IPS DF 6.9 (cell line): Measurements from ENCODE around the gene KNSTRN.

Source experiments
- DNase-seq: peaks from one replicate; pipeline ENCODE4 v3.0.0-alpha.2; 2013; ENCODE audit warnings: low read depth, low spot score
- H3K27ac ChIP-seq: one replicate; pipeline ENCODE4 v1.5.1; 2013; ENCODE audit warnings: low read length, control low read depth
- H3K27me3 ChIP-seq: 2 replicates; pipeline ENCODE4 v1.6.1; 2013; ENCODE audit warnings: mild to moderate bottlenecking, low read length; ENCODE audit not compliant: control insufficient read depth, insufficient read depth
- H3K36me3 ChIP-seq: 2 replicates; pipeline ENCODE4 v1.6.1; 2013; ENCODE audit warnings: low read length; ENCODE audit not compliant: control insufficient read depth, insufficient read depth
- H3K4me1 ChIP-seq: 2 replicates; pipeline ENCODE4 v1.6.1; 2013; ENCODE audit warnings: low read length; ENCODE audit not compliant: control insufficient read depth, insufficient read depth
- H3K4me3 ChIP-seq: 2 replicates; pipeline ENCODE4 v1.5.1; 2013; ENCODE audit warnings: mild to moderate bottlenecking, low read length
- H3K9me3 ChIP-seq: 2 replicates; pipeline ENCODE4 v1.6.1; 2013; ENCODE audit warnings: low read length, inconsistent platforms; ENCODE audit not compliant: control insufficient read depth, insufficient read depth
- WGBS: extraction: QIAGEN DNeasy Blood & Tissue Kit; methylation state at CpG from one replicate; pipeline ENCODE4 v1.1.7; 2013; ENCODE audit warnings: mixed read lengths, missing lambda C conversion rate; ENCODE audit not compliant: insufficient read length, insufficient coverage; 5-methylcytosine and 5-hydroxymethylcytosine counted together

The KNSTRN gene

GRCh38 chr15:40367371-40367685 lies 15.2 kb upstream of the KNSTRN start:
- H3K27me3 ChIP-seq = no peaks in the 10 kb centered on the region; the same call in 1 of the 2 replicates
- H3K27ac ChIP-seq = no peak overlapping the region
- H3K4me3 ChIP-seq = no peak overlapping the region
- no peaks in the 10 kb centered on the region for H3K9me3 ChIP-seq
- H3K4me1 ChIP-seq = peaks cover 1% of the 10 kb centered on the region; the same call in 1 of the 2 replicates
- no peaks in the 10 kb centered on the region for H3K36me3 ChIP-seq
- DNase-seq = no peak
- no CpG with 5 or more reads among the region's 5 CpGs for WGBS

GRCh38 chr15:40367686-40368611 lies 14.6 kb upstream of the KNSTRN start:
- peak overlapping the region; percentile 11; the same call in 1 of the 2 replicates for H3K4me3 ChIP-seq
- peak; percentile 82 for DNase-seq
- H3K27ac ChIP-seq = no peak overlapping the region

GRCh38 chr15:40368719-40369473 lies 13.6 kb upstream of the KNSTRN start:
- DNase-seq = no peak
- no peaks in the 10 kb centered on the region; the same call in 1 of the 2 replicates for H3K27me3 ChIP-seq
- H3K36me3 ChIP-seq = no peaks in the 10 kb centered on the region
- no peaks in the 10 kb centered on the region for H3K9me3 ChIP-seq
- no peak overlapping the region for H3K27ac ChIP-seq
- H3K4me1 ChIP-seq = peaks cover 5% of the 10 kb centered on the region; the same call in 1 of the 2 replicates
- no CpG with 5 or more reads among the region's 24 CpGs for WGBS
- H3K4me3 ChIP-seq = no peak overlapping the region

More at GRCh38 chr15:40367686-40368611, 14.6 kb upstream of the KNSTRN start:
- Histone ChIP-seq H3K27me3 (no peaks in the 10 kb centered on the region; the same call in 1 of the 2 replicates), H3K9me3 (no peaks in the 10 kb centered on the region), H3K36me3 (no peaks in the 10 kb centered on the region), H3K4me1 (peaks cover 5% of the 10 kb centered on the region; the same call in 1 of the 2 replicates)
- no CpG with 5 or more reads among the region's 91 CpGs for WGBS

DNA sequence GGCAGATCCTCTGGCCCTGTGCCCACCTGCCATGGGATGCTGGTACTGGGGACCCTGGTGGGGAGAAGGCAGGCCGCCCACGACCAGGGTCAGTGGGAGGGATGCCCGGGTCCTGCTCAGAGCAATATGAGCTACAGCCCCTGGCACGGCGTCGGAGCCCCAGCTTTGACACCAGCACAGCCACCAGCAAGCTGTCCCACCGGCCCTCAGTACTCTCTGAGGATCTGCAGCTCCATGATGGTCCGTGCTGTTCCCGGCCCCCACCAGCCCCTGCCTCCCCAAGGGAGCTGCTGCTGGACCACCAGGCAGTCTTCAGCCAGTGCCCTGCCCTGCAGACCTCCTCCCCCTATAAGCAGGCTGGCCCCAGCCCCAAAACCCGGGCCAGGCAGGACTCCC lies 13.0 kb upstream of the KNSTRN start:
- Histone ChIP-seq H3K4me1 (peaks cover 5% of the 10 kb centered on the region; the same call in 1 of the 2 replicates), H3K27me3 (no peaks in the 10 kb centered on the region; the same call in 1 of the 2 replicates)
- WGBS = no CpG with 5 or more reads among the region's 10 CpGs

DNA sequence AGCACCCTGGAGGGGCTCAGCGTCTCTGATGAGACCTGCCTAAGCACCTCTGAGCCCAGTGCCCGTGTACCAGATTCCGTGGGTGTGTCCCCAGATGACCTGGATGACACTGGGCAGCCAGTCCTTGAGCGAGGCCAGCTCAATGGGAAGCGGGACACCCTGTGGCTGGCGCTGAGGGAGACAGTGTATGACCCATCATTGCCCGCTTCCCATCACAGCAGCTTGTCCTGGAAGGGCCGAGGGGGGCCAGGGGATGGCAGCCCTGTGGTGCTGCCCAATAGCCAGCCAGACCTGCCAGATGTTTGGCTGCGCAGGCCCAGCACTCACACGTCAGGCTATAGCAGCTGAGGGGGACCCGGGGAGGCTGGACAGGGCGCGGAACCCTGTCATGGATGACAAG lies 12.6 kb upstream of the KNSTRN start:
- Histone ChIP-seq H3K27ac (no peak overlapping the region), H3K27me3 (no peaks in the 10 kb centered on the region; the same call in 1 of the 2 replicates), H3K4me1 (peaks cover 5% of the 10 kb centered on the region; the same call in 1 of the 2 replicates), H3K4me3 (no peak overlapping the region), H3K36me3 (no peaks in the 10 kb centered on the region), H3K9me3 (no peaks in the 10 kb centered on the region)
- WGBS = no CpG with 5 or more reads among the region's 13 CpGs
- no peak for DNase-seq

More for the DNA sequence above, 13.0 kb upstream of the KNSTRN start:
- no peak overlapping the region for H3K27ac ChIP-seq
- no peaks in the 10 kb centered on the region for H3K9me3 ChIP-seq
- DNase-seq = no peak
- H3K36me3 ChIP-seq = no peaks in the 10 kb centered on the region
- H3K4me3 ChIP-seq = no peak overlapping the region

DNA sequence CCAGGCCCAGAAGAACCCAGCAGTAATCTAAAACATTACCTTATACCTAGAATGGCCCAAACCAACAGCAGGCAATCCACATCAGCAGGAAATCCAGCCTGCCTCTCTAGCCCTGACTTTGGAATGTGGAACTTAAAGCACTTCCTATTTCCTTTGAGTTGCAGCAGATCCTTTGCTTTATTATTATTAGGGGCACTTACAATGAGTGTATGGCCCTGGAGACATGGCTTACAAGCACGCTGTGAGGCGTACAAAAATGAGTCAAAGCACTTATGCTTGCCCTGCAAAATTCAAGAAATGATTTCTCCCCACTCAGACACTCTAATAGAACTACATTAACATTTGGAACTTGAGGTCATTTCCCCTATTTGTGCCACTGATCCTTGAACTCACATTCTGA lies 9.5 kb upstream of the KNSTRN start:
- no peak overlapping the region for H3K27ac ChIP-seq
- no peak overlapping the region for H3K4me3 ChIP-seq
- DNase-seq = no peak
- no peaks in the 10 kb centered on the region for H3K36me3 ChIP-seq
- peaks cover 5% of the 10 kb centered on the region; the same call in 1 of the 2 replicates for H3K4me1 ChIP-seq
- H3K27me3 ChIP-seq = no peaks in the 10 kb centered on the region; the same call in 1 of the 2 replicates
- H3K9me3 ChIP-seq = no peaks in the 10 kb centered on the region
- no CpG with 5 or more reads among the region's 2 CpGs for WGBS

DNA sequence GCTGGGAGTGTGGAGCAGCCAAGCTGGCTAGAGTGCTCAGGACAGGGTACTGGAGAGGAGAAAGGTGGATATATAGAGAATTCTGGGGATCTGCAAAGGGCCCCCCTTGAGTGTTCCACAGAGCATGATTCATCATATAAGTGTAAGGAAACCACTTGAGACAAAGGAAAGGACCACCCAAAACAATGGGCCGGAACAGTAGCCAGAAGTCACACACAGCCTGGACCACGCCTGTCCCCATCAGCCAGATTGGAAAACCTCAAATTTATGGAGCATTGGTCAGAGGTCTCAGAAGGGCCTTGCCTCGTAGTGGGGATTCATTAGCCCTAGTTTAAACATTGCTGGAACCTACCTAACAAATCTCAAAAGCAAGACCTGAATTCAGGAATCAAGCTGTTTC lies 4.9 kb upstream of the KNSTRN start:
- no CpG with 5 or more reads among the region's 3 CpGs for WGBS
- H3K27ac ChIP-seq = no peak overlapping the region
- H3K4me1 ChIP-seq = 0 out of 2 replicates have a peak, but pooled peaks cover 2% of the 10 kb centered on the region

DNA sequence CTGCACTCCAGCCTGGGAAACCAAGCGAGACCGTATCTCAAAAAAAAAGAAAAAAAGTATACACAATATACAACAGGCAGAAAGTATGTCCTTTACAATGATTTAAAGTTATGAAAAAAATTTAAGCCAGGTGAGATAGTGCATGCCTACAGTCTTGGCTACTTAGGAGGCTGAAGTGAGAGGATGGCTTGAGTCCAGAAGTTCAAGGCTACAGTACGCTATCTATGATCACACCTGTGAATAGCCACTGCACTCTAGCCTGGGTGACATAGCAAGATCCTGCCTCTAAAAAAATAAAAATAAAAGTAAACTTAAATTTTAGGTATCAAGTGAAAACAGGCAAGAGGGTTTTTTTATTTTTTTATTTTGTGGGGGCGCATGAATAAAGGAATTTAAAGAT lies 3.1 kb upstream of the KNSTRN start:
- no CpG with 5 or more reads among the region's 4 CpGs for WGBS
- DNase-seq = no peak

More for the DNA sequence above, 4.9 kb upstream of the KNSTRN start:
- Histone ChIP-seq H3K9me3 (no peaks in the 10 kb centered on the region), H3K4me3 (no peak overlapping the region), H3K27me3 (no peaks in the 10 kb centered on the region), H3K36me3 (no peaks in the 10 kb centered on the region)
- no peak for DNase-seq

GRCh38 chr15:40379853-40380252 lies 2.7 kb upstream of the KNSTRN start:
- no peak for DNase-seq
- Histone ChIP-seq H3K4me3 (no peak overlapping the region), H3K27ac (no peak overlapping the region), H3K9me3 (no peaks in the 10 kb centered on the region), H3K4me1 (no peaks in the 10 kb centered on the region), H3K27me3 (no peaks in the 10 kb centered on the region), H3K36me3 (no peaks in the 10 kb centered on the region)
- no CpG with 5 or more reads among the region's 4 CpGs for WGBS

More for the DNA sequence above, 3.1 kb upstream of the KNSTRN start:
- H3K36me3 ChIP-seq = no peaks in the 10 kb centered on the region
- no peak overlapping the region for H3K27ac ChIP-seq
- H3K4me1 ChIP-seq = no peaks in the 10 kb centered on the region
- H3K9me3 ChIP-seq = no peaks in the 10 kb centered on the region
- no peak overlapping the region for H3K4me3 ChIP-seq
- no peaks in the 10 kb centered on the region for H3K27me3 ChIP-seq

DNA sequence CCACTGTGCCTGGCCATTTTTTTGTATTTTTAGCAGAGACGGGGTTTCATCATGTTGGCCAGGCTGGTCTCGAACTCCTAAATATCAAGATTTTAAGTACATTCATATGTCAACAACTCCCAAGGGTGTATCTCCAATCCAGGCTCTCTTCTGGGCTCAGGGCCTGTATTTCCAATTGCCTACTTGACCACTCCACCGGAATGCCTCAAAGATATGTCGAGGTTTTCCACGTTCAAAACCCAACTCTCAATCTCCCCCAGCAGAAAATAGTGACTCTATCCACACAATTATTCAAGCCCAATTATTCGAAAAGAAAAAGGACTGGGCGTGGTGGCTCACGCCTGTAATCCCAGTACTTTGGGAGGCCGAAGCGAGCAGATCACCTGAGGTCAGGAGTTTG lies 1.9 kb upstream of the KNSTRN start:
- H3K36me3 ChIP-seq = no peaks in the 10 kb centered on the region
- no peak overlapping the region for H3K27ac ChIP-seq
- no peaks in the 10 kb centered on the region for H3K27me3 ChIP-seq
- no peaks in the 10 kb centered on the region for H3K9me3 ChIP-seq
- no peaks in the 10 kb centered on the region for H3K4me1 ChIP-seq
- no peak overlapping the region for H3K4me3 ChIP-seq
- DNase-seq = no peak
- no CpG with 5 or more reads among the region's 10 CpGs for WGBS
